ENCODE data around the gene ARMC5. TPM values are rescaled to one million over a fixed set of nuclear protein-coding genes. Genes with fewer than 3 reads are reported as not detected.
"Not testable (repeated sequence)": the region's sequence is repeated elsewhere in the genome, so short reads cannot be mapped to it uniquely, and the experiment has no call there.

ARMC5 gene
- total RNA-seq, 1 experiment from 2014 or later, result 18.6 TPM

GRCh38 chr16:31502981-31503380 is 43.7 kb downstream of the ARMC5 start:
- intact Hi-C loops (cut with micrococcal nuclease; ENCODE audit: unreplicated experiment), result no loop called here
- no peak for TF ChIP-seq CTCF (conservative IDR thresholded peaks at IDR 0.05)
- no peak for TF ChIP-seq EZH2 (IDR thresholded peaks at IDR 0.05; ENCODE audit: low read depth)
- H3K4me1 ChIP-seq (replicated peaks; ENCODE audit: insufficient read depth), result peaks cover 8% of the 10 kb centered on the region
- peaks cover 3% of the 10 kb centered on the region; the same call in 1 of the 2 replicates for H4K20me1 ChIP-seq (ENCODE audit: insufficient read depth)
- peaks cover 18% of the 10 kb centered on the region for H3K79me2 ChIP-seq (ENCODE audit: low read depth)
- no peaks in the 10 kb centered on the region for H3F3A ChIP-seq (ENCODE audit: insufficient read depth, low read depth)
- no peaks in the 10 kb centered on the region for H3K36me3 ChIP-seq (ENCODE audit: low read depth)
- POLR2A ChIA-PET (ENCODE audit: unreplicated experiment), result interaction anchor here (0.6 to 0.7 kb wide), 2 partner anchors 117 to 1418 kb away, joined by 3 read pairs; no protein-coding TSS in a partner anchor
- no peak overlapping the region for H3K4me3 ChIP-seq
- H3K27me3 ChIP-seq (ENCODE audit: insufficient read depth, low read depth), result no peaks in the 10 kb centered on the region
- DNase-seq, result no peak
- no TSS peak for BruUV-seq (replicated peaks)
- H3K9me2 ChIP-seq (ENCODE audit: insufficient read depth), result no peaks in the 10 kb centered on the region
- no peaks in the 10 kb centered on the region for H3K9me3 ChIP-seq (ENCODE audit: insufficient read depth, low read depth)
- H3K27ac ChIP-seq, result no peak overlapping the region
- CTCF ChIA-PET, result interaction anchor here (0.6 kb wide), 1 partner anchor 347 kb away, joined by 7 read pairs; no protein-coding TSS in a partner anchor
- H2AFZ ChIP-seq, result no peak overlapping the region
- H3K4me2 ChIP-seq, result no peak overlapping the region

- H3K4me1 ChIP-seq (replicated peaks; ENCODE audit: insufficient read depth); H3K27me3 ChIP-seq (ENCODE audit: insufficient read depth, low read depth); H3K4me2 ChIP-seq; H3K27ac ChIP-seq; H4K20me1 ChIP-seq (ENCODE audit: insufficient read depth); H3K4me3 ChIP-seq; H3K9me3 ChIP-seq (ENCODE audit: insufficient read depth, low read depth); H3K9me2 ChIP-seq (ENCODE audit: insufficient read depth); H3K36me3 ChIP-seq (ENCODE audit: low read depth); CTCF ChIA-PET; H2AFZ ChIP-seq; DNase-seq; H3F3A ChIP-seq (ENCODE audit: insufficient read depth, low read depth); intact Hi-C loops (cut with micrococcal nuclease; ENCODE audit: unreplicated experiment); BruUV-seq (replicated peaks): not testable (repeated sequence)
- POLR2A ChIA-PET (ENCODE audit: unreplicated experiment), result interaction anchor here (0.6 to 0.7 kb wide), 2 partner anchors 117 to 1419 kb away, joined by 3 read pairs; no protein-coding TSS in a partner anchor
- H3K79me2 ChIP-seq (ENCODE audit: low read depth), result peaks cover 21% of the 10 kb centered on the region
These were observed 44.3 kb downstream of the ARMC5 start for GRCh38 chr16:31503555-31503954.

DNA sequence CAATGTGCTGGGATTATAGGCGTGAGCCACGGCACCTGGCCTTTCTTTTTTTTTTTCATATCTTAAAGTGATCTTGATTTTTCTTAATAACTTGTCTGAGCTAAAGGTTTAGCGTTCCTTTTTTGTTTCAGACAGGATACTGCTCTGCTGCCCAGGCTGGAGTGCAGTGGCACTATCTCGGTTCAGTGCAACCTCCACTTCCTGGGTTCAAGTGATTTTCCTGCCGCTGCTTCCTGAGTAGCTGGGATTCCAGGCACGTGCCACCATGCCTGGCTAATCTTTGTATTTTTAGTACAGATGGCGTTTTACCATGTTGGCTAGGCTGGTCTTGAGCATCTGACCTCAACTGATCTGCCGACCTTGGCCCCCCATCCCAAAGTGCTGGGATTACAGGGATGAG is 44.9 kb downstream of the ARMC5 start:
- intact Hi-C loops (cut with micrococcal nuclease; ENCODE audit: unreplicated experiment), result no loop called here
- Histone ChIP-seq H3K4me3 (no peak overlapping the region), H3K27me3 (ENCODE audit: insufficient read depth, low read depth) (no peaks in the 10 kb centered on the region), H3K36me3 (ENCODE audit: low read depth) (no peaks in the 10 kb centered on the region), H3K79me2 (ENCODE audit: low read depth) (peaks cover 27% of the 10 kb centered on the region), H2AFZ (no peak overlapping the region), H3F3A (ENCODE audit: insufficient read depth, low read depth) (no peaks in the 10 kb centered on the region), H4K20me1 (ENCODE audit: insufficient read depth) (peaks cover 3% of the 10 kb centered on the region; the same call in 1 of the 2 replicates), H3K9me3 (ENCODE audit: insufficient read depth, low read depth) (no peaks in the 10 kb centered on the region), H3K4me2 (no peak overlapping the region), H3K9me2 (ENCODE audit: insufficient read depth) (no peaks in the 10 kb centered on the region), H3K27ac (no peak overlapping the region), H3K4me1 (replicated peaks; ENCODE audit: insufficient read depth) (peaks cover 13% of the 10 kb centered on the region)
- BruUV-seq (replicated peaks), result no TSS peak
- no peak for TF ChIP-seq EZH2 (IDR thresholded peaks at IDR 0.05; ENCODE audit: low read depth)
- TF ChIP-seq CTCF (conservative IDR thresholded peaks at IDR 0.05), result no peak
- ChIA-PET POLR2A (ENCODE audit: unreplicated experiment) (no interaction called here), CTCF (no interaction called here)
- no peak for DNase-seq

DNA sequence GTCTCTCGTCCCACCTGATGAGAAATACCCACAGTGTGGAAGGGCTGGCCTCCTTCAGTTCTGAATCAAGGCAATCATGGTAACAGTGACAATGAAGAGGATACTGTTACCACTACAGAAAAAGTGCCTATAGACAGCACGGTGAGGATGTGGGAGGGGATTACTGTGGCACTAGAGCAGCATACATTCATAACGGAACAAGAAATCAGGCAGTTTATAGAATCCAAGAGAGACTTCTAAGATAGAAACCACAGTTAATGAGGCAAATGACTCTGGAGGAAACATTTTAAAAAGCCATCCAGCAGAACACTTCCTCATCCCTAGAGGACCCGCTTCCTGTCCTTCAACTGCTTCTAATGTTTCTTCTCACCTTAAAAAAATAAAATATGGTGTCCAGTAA is 46.2 kb downstream of the ARMC5 start:
- TF ChIP-seq CTCF (conservative IDR thresholded peaks at IDR 0.05) (no peak), EZH2 (IDR thresholded peaks at IDR 0.05; ENCODE audit: low read depth) (no peak)
- no peaks in the 10 kb centered on the region for H3F3A ChIP-seq (ENCODE audit: insufficient read depth, low read depth)
- no peaks in the 10 kb centered on the region for H3K9me2 ChIP-seq (ENCODE audit: insufficient read depth)
- DNase-seq, result no peak
- H2AFZ ChIP-seq, result no peak overlapping the region
- no peaks in the 10 kb centered on the region for H3K36me3 ChIP-seq (ENCODE audit: low read depth)
- no TSS peak for BruUV-seq (replicated peaks)
- POLR2A ChIA-PET (ENCODE audit: unreplicated experiment), result no interaction called here
- intact Hi-C loops (cut with micrococcal nuclease; ENCODE audit: unreplicated experiment), result loop anchor here (5.0 kb wide), 1 partner anchor 207 kb away; a partner anchor contains a TSS
- H3K79me2 ChIP-seq (ENCODE audit: low read depth), result peaks cover 29% of the 10 kb centered on the region
- no peak overlapping the region for H3K4me2 ChIP-seq
- H3K27me3 ChIP-seq (ENCODE audit: insufficient read depth, low read depth), result no peaks in the 10 kb centered on the region
- peaks cover 3% of the 10 kb centered on the region; the same call in 1 of the 2 replicates for H4K20me1 ChIP-seq (ENCODE audit: insufficient read depth)
- H3K9me3 ChIP-seq (ENCODE audit: insufficient read depth, low read depth), result no peaks in the 10 kb centered on the region
- peaks cover 19% of the 10 kb centered on the region for H3K4me1 ChIP-seq (replicated peaks; ENCODE audit: insufficient read depth)
- CTCF ChIA-PET, result interaction anchor here (0.6 kb wide), 1 partner anchor 610 kb away, joined by 7 read pairs; no protein-coding TSS in a partner anchor
- H3K27ac ChIP-seq, result no peak overlapping the region
- no peak overlapping the region for H3K4me3 ChIP-seq
